Measurements from ENCODE around the gene ASB10. TPM values are rescaled to one million over a fixed set of nuclear protein-coding genes. Genes with fewer than 3 reads are reported as not detected.

The ASB10 gene
- total RNA-seq, 1 experiment from 2014 or later = not detected

- no peak for DNase-seq (ENCODE audit: low spot score)
These were observed 20.3 kb downstream of the ASB10 start for GRCh38 chr7:151166629-151167196.

DNA sequence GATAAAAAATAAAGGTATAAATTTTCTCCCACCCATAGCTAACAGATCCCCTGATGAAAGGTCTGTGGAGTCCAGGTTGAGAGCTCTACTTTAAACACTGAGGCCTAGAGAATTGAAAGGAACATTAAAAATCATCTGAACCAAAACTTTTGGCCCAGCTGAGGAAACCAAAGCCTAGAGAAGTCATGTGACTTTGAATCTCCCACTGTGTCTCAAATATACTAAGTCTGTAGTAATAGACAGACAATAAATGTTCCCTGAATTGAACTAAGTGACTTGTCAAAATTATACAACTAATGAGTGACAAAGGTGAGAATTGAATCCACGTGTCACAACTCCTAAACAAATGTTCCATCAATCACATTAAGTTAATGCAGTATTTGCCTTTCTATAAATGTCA lies 25.3 kb downstream of the ASB10 start:
- DNase-seq (ENCODE audit: low spot score) = no peak

DNA sequence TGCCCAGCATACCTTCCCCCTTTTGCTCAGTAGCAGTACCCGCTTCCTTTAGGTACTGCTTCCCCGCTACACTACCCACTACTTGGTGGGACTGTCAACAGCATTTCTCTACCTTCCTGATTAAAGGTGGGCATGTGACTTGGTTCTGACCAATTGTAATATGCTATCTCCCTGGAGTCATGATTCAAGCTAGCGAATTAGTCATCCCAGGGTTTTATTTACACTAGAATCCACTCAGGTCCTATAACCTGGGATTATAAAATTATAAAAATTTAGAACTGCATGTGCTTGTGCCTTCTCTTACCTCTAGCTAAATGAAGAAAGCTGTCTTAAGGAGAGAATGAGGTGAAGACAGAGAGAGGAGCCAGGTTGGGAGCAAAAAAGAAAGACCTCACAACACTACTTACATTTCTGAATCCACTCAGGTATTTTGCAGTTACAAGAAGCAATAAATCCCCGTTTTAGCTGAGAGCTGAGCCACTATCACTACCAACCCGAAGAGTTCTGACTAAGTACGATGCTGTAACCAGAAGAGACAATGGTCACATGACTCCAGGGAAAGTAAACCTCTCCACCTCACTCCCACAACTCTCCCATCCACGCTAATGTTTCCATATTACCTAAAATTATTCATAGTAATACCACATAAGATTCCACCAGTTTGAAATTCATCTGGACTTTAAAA lies 29.3 kb downstream of the ASB10 start:
- DNase-seq (ENCODE audit: low spot score) = no peak

- no peak for DNase-seq (ENCODE audit: low spot score)
These were observed 34.2 kb downstream of the ASB10 start for GRCh38 chr7:151152643-151153513.

DNA sequence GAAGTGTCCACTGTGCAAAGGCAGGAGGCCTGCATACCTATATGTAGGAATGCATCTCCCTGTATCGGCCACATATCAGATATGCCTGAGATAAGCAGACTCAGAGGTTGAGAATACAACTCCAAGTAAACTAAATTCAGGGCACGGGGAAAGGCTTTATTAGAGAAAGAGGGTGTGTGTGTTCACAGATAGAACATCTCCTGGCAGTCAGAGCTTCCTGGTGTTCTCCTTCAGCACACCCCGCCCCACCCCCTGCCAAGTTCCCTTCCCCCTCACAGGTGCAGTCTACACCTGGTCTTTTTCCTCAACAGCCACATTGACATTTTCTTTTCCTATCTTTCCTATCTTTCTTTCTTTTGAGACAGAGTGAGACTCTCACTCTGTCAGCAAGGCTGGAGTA lies 36.7 kb downstream of the ASB10 start:
- no peak for DNase-seq (ENCODE audit: low spot score)

DNA sequence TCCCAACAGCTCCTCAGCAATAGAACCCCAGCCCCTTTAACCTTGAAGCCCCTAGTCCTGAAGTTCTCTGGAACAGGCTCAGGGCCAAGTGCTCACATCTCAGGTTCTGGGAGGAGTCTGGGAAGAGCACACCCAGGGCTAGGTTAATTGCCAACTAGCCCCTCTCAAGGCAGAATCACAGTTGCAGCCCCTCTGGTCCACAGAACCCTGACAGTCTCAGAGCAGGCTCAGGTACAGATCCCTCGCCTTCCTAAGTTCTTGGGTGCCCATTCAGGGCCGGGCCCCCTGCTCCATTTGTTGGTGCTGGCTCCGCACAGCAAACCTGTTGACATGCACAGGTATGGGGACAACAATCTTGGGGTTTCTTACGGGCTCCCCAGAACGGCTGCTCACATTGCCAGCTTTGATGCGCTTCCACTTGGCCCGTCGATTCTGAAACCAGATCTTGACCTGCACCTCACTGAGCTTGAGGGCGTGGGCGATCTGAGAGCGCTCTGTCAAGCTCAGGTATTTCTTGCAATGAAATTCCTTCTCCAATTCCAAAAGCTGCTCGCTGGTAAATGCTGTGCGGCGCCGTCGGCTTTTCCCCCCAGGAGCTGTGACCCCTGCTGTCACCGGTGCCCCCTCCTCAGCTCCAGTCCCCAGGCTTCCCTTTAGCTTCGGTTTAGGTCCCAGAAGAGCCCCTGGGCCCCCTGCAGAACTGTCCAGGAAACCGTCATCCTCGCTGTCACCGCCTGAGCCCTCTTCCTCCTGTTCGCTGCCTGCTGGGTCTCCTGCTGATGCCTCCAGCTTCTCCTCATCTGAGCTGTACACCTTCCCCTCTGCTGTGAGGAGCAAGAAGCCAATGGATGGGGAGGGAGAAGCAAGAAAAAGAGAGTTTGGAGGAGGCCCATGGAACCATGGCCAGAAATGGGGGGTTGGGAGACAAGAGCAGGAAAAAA lies 38.5 kb downstream of the ASB10 start:
- no peak for DNase-seq (ENCODE audit: low spot score)

DNA sequence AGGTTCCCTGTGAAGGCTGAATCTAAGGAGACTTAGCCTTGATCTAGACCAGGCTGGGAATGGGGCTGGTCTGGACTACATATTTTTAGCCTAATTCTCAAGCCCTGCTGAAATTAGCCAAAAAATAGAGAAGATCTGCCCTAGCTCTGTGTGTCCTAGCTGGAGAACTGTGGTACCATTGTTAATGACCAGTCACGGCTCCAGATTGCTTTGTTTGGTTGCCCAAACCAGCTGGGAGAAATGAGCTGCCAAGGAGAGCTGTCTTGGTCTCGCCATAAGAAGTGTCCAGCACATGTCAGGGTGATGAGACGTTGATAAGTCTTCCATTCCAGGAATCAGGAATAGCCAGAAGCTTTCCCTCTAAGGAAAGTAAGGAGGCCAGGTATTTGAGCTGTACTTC lies 40.3 kb downstream of the ASB10 start:
- no peak for DNase-seq (ENCODE audit: low spot score)

DNA sequence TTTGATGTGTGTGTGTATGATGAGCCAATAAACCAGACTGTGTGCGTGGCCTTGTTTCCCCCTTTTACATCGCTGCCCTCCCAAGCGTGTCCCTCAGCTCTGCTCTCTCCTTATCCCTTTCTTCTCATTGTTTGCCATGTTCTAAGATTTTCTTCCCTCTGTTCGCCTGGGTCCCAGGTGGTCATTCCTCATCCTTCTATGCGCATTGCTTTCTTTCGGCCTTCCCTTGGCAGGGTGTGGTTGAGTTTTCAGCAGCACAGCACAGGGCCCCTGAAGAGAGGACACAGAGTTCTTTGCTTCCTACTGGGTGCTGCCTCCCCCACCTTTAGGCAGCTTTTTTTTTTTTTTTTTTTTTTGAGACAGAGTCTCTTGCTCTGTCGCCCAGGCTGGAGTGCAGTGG lies 42.7 kb downstream of the ASB10 start:
- no peak for DNase-seq (ENCODE audit: low spot score)

DNA sequence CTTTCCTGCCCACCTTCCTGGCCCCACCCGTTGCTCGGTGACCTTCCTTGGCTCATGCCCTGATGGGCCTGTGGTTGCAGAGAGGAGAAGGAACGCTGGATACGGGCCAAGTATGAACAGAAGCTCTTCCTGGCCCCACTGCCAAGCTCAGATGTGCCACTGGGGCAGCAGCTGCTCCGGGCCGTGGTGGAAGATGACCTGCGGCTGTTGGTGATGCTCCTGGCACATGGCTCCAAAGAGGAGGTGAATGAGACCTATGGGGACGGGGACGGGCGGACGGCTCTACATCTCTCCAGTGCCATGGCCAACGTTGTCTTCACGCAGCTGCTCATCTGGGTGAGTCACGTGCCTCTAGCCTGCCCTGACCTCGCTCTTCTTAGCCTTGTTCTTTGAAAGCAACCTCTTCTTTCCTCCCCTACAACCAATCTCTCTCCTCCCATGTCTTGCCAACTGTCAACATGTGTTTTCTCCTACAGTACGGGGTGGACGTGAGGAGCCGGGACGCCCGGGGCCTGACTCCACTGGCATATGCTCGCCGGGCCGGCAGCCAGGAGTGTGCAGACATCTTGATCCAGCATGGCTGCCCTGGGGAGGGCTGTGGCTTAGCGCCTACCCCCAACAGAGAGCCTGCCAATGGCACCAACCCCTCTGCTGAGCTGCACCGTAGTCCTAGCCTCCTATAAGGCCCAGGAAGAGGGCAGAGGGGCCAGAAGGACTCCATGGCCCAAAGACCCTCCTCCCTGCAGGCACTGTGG lies 43.6 kb downstream of the ASB10 start:
- no peak for DNase-seq (ENCODE audit: low spot score)

- DNase-seq (ENCODE audit: low spot score) = no peak
These were observed 44.4 kb downstream of the ASB10 start for GRCh38 chr7:151142686-151143040.

GRCh38 chr7:151141855-151142685 lies 45.0 kb downstream of the ASB10 start:
- DNase-seq (ENCODE audit: low spot score) = no peak

DNA sequence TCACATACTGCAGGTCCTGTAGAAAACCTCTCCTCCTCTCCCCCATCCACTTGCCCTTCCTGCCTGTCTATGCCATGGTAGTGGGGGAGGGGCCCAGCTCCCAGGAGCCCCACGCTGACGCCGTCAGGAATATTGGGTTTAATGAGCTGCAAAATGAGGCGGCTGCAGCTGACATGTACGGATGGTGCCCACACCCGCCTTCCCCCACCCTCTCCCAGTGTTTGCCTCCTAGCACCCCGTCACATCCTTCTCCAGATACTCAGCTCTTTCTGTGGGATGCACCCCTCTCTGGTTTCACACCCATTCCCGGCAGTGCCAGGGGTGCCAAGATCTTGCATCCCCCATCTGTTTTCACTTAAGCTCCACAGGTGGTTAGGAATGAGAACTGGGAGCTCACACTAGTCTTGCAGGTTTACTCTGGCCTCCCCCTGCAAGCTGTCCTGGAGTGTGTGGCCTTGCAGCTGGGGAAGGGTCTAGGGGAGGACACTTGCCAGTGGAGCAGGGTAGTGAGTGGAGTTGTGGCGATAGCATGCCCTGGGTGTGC lies 45.7 kb downstream of the ASB10 start:
- DNase-seq (ENCODE audit: low spot score) = no peak

GRCh38 chr7:151140826-151141225 lies 46.2 kb downstream of the ASB10 start:
- no peak for DNase-seq (ENCODE audit: low spot score)

DNA sequence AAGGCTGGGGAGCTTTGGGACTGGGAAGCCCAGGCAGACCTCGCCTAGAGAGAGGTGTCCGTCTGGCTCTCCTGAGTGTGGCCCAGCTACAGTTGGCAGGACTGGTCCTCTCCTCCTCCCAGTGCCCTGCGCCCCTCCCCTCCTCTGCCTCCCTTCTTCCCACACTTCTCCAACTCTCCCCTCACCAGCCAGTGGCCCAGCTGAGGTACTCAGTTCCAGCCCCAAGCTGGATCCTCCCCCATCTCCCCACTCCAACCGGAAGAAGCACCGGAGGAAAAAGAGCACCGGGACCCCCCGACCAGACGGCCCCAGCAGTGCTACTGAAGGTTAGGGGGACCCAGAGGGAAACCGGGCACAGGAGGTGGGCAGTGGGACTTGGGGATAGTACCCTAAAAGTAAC lies 47.3 kb downstream of the ASB10 start:
- no peak for DNase-seq (ENCODE audit: low spot score)

DNA sequence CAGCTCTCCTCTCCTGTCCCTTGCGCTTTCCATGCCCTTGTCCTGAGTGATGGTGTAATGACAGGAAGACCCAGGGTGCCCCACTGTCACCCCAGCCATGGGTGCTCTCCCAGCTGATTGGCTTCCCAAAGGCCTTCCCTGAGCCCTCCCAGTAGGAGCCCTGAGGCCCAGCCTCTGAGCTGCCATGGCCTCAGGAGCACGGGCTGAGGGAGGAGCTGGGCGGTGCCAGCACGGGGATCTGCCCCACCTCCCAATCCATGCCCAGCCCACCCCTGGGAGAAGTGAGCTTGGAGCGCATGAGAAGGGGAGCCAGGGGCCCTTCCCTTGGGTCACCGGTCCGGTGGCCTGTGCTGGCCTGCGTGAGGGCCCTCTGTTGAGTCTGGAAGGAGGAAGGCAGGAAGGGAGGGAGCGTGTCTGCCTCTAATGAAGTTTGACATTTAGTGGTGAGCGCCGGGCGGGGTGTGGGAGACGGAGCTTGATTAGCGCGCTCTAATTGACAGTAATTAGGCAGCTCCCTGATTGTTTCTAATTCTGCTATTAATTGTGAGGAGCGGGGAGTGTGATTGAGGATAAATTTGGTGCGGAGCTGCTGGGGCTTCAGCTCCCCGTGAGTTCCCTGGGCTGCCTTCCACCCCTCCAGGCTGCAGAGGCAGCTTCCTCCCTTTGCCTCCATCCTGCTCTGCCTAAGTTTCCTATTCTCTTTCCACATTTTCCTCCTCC lies 47.8 kb downstream of the ASB10 start:
- no peak for DNase-seq (ENCODE audit: low spot score)

DNA sequence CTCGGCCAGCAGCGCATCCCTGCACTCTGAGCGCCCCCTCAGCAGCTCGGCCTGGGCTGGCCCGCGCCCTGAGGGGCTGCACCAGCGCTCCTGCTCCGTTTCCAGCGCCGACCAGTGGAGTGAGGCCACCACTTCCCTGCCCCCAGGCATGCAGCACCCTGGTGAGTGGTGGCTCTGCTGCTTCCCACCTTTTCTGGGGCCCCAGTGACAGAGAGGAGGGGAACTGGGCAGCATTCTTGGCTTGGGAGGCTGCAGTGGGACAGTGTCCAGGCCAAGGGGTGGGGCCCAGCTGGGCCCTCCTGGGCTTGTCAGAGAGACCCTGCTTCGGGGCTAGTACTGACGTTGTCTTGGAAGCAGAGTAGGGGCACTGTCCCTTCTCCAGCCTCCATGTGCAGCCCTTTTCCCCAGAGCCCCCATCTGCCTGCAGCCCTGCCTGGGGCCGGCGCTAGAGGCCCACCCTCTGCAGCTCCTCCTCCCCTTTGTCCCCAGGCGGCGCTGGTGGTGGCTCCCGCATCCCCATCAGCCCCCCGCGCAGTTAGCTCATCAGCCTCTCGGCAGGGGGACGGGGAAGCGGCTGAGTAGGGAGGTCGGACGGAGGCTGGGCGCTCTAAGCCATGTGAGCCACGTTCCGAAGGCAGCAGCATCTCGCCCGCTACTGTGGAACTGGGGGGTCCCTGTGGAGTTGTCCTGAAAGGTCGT lies 48.7 kb downstream of the ASB10 start:
- DNase-seq (ENCODE audit: low spot score) = no peak

GRCh38 chr7:151137791-151138152 lies 49.3 kb downstream of the ASB10 start:
- DNase-seq (ENCODE audit: low spot score) = no peak

DNA sequence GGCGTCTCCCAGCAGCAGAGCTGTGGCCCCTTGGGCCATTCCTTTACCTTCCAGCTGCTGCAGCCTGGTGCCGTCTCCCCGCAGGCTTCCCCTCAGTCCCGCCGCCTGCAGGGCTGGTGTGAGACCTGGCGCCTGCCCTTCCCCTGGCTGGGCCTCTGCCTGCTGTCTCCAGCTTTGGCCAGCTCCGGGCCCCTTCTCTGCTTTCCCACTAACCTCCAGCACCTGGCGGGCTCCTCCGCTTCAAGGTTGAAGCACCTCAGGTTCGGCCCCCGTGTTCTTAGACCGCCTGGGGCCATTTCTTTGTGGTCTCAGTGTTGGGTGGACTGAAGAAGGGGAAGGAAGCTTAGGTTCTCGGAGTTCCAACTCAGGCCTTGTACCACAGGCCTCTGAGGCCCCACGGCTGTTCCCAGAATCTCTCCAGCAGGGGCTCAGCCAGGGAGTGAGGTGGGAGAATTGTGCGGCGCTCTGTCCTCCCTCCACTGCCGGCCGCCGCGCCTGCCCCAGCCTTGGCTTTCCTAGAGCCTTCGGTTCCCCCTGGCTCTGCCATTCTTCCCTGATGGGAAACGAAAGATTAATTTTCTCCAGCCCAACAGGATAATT lies 49.9 kb downstream of the ASB10 start:
- DNase-seq (ENCODE audit: low spot score) = no peak
